BE2C (cell line): ENCODE measurements around the gene ZNF629. TPM values are rescaled to one million over a fixed set of nuclear protein-coding genes. Genes with fewer than 3 reads are reported as not detected.
"Not testable (repeated sequence)": the region's sequence is repeated elsewhere in the genome, so short reads cannot be mapped to it uniquely, and the experiment has no call there.

Source experiments
- DNase-seq: peaks from one replicate; pipeline ENCODE4 v3.0.0-alpha.2; 2020
- H3K27me3 ChIP-seq: fragments of 250-450 bp; sonication (Bioruptor Pico); 2 replicates; pipeline ENCODE4 v1.5.1; 2020; ENCODE audit warnings: mild to moderate bottlenecking
- H3K36me3 ChIP-seq: fragments of 250-450 bp; sonication (Bioruptor Pico); 2 replicates; pipeline ENCODE4 v1.5.1; 2020; ENCODE audit warnings: mild to moderate bottlenecking
- H3K4me1 ChIP-seq: fragments of 250-450 bp; sonication (Bioruptor Pico); 2 replicates; pipeline ENCODE4 v1.5.1; 2020
- H3K4me3 ChIP-seq: 2 replicates; pipeline ENCODE4 v1.5.1; 2011; ENCODE audit warnings: low read depth, low read length
- H3K9me3 ChIP-seq: fragments of 250-450 bp; sonication (Bioruptor Pico); 2 replicates; pipeline ENCODE4 v1.5.1; 2020
- polyA plus RNA-seq: library from polyadenylated mRNA; unstranded; fragments of >200 nt; gene quantifications from one replicate; pipeline ENCODE4 v1.2.1, GENCODE V29; 2012; ENCODE audit warnings: low read depth, missing spikeins; ENCODE audit not compliant: insufficient read length, insufficient read depth
- TF ChIP-seq, protein P1 (sequence below): IDR thresholded peaks from 2 replicates; pipeline ENCODE4 v1.5.1; 2012; ENCODE audit warnings: mild to moderate bottlenecking, low read depth, low read length

ZNF629 gene
- 39.3 TPM for polyA plus RNA-seq

- H3K36me3 ChIP-seq: peaks cover 17% of the 10 kb centered on the region
- H3K9me3 ChIP-seq: no peaks in the 10 kb centered on the region
- H3K4me1 ChIP-seq: no peaks in the 10 kb centered on the region
- no peaks in the 10 kb centered on the region for H3K27me3 ChIP-seq
- TF ChIP-seq, protein P1, sequence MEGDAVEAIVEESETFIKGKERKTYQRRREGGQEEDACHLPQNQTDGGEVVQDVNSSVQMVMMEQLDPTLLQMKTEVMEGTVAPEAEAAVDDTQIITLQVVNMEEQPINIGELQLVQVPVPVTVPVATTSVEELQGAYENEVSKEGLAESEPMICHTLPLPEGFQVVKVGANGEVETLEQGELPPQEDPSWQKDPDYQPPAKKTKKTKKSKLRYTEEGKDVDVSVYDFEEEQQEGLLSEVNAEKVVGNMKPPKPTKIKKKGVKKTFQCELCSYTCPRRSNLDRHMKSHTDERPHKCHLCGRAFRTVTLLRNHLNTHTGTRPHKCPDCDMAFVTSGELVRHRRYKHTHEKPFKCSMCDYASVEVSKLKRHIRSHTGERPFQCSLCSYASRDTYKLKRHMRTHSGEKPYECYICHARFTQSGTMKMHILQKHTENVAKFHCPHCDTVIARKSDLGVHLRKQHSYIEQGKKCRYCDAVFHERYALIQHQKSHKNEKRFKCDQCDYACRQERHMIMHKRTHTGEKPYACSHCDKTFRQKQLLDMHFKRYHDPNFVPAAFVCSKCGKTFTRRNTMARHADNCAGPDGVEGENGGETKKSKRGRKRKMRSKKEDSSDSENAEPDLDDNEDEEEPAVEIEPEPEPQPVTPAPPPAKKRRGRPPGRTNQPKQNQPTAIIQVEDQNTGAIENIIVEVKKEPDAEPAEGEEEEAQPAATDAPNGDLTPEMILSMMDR: no peak
- peak within 1 kb of the TSS; percentile 97 for H3K4me3 ChIP-seq
- peak; percentile 77 for DNase-seq
Observed at GRCh38 chr16:30786936-30787612, at the start of gene ZNF629. Gene ZNF629 (minus strand): TSS chr16:30787205. CDS start chr16:30784482, 2,723 bp downstream.

DNA sequence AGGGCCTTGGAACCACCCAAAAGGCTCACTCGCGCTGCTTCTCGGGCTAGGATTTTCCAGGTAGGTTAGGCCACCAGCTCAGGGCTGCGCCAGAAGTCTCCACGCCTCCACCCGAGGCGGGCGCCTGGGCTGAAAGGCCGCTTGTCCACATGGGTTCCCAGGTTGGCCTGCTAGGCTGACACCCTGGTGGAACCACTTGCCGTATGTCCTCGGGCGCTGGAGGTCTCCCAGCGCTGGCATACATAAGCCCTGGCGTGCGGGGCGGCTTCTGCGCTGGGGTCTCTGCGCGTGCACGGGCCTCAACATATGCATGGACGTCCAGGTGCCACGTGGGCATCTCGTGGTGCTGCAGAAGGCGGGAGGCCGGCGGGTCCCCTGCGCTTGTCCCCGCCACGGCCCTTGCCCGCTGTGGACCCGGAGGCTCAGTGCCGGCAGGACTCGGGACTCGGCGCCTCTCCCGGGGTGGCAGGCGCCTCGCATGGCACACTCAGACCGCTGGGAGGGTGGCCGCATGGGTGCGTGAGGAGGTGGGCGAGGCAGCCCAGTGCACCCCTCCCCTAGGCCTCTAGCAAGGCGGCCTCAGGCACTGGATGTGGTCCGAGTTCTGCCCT is 47.2 kb upstream of the ZNF629 start:
- DNase-seq: no peak
- no peaks in the 10 kb centered on the region for H3K27me3 ChIP-seq
- no peaks in the 10 kb centered on the region for H3K9me3 ChIP-seq
- no peak overlapping the region for H3K4me3 ChIP-seq
- no peaks in the 10 kb centered on the region for H3K4me1 ChIP-seq
- no peaks in the 10 kb centered on the region for H3K36me3 ChIP-seq
- TF ChIP-seq, protein P1: no peak

- Histone ChIP-seq H3K4me3 (no peak overlapping the region), H3K9me3 (no peaks in the 10 kb centered on the region), H3K36me3 (no peaks in the 10 kb centered on the region), H3K4me1 (no peaks in the 10 kb centered on the region), H3K27me3 (no peaks in the 10 kb centered on the region)
- TF ChIP-seq, protein P1: no peak
- no peak for DNase-seq
Observed at GRCh38 chr16:30830072-30830417, 43.0 kb upstream of the ZNF629 start.

GRCh38 chr16:30829130-30830071 is 42.4 kb upstream of the ZNF629 start:
- Histone ChIP-seq H3K9me3 (no peaks in the 10 kb centered on the region), H3K4me3 (no peak overlapping the region), H3K27me3 (no peaks in the 10 kb centered on the region), H3K4me1 (no peaks in the 10 kb centered on the region), H3K36me3 (no peaks in the 10 kb centered on the region)
- no peak for DNase-seq
- TF ChIP-seq, protein P1: no peak

GRCh38 chr16:30821891-30822290 is 34.9 kb upstream of the ZNF629 start:
- TF ChIP-seq, protein P1: no peak
- H3K36me3 ChIP-seq: no peaks in the 10 kb centered on the region
- DNase-seq: no peak
- H3K4me1 ChIP-seq: no peaks in the 10 kb centered on the region
- no peak overlapping the region for H3K4me3 ChIP-seq
- no peaks in the 10 kb centered on the region; the same call in 1 of the 2 replicates for H3K9me3 ChIP-seq
- H3K27me3 ChIP-seq: no peaks in the 10 kb centered on the region

GRCh38 chr16:30821441-30821840 is 34.4 kb upstream of the ZNF629 start:
- DNase-seq, H3K4me3 ChIP-seq, H3K9me3 ChIP-seq, H3K36me3 ChIP-seq, H3K27me3 ChIP-seq, H3K4me1 ChIP-seq: not testable (repeated sequence)
